GM19372 (cell line): ENCODE measurements around the gene MAP4.
"Not testable (repeated sequence)": the region's sequence is repeated elsewhere in the genome, so short reads cannot be mapped to it uniquely, and the experiment has no call there.

Experiments used
- ATAC-seq: cut with Tn5 transposase; IDR thresholded peaks from one replicate; pipeline ENCODE4 v1.9.1; 2021; ENCODE audit warnings: mild to moderate bottlenecking, low read depth, moderate library complexity; ENCODE audit not compliant: unreplicated experiment

MAP4 gene

GRCh38 chr3:48014358-48014757 is 1.9 kb downstream of the MAP4 start:
- ATAC-seq, result no peak

GRCh38 chr3:48013288-48013980 is 2.8 kb downstream of the MAP4 start:
- no peak for ATAC-seq

- no peak for ATAC-seq
Measured at GRCh38 chr3:48012659-48013058, 3.6 kb downstream of the MAP4 start.

GRCh38 chr3:48008066-48008465 is 8.2 kb downstream of the MAP4 start:
- not testable (repeated sequence) for ATAC-seq

- ATAC-seq, result not testable (repeated sequence)
Measured at GRCh38 chr3:48007361-48007760, 8.9 kb downstream of the MAP4 start.

- not testable (repeated sequence) for ATAC-seq
Measured at GRCh38 chr3:48006794-48007193, 9.4 kb downstream of the MAP4 start.

GRCh38 chr3:48004694-48005093 is 11.5 kb downstream of the MAP4 start:
- ATAC-seq, result no peak

- ATAC-seq, result no peak
Measured at GRCh38 chr3:48002787-48003186, 13.4 kb downstream of the MAP4 start.

- ATAC-seq, result no peak
Measured at GRCh38 chr3:48001991-48002390, 14.2 kb downstream of the MAP4 start.

- no peak for ATAC-seq
Measured at GRCh38 chr3:48000212-48000611, 16.0 kb downstream of the MAP4 start.

- no peak for ATAC-seq
Measured at GRCh38 chr3:47996440-47996839, 19.8 kb downstream of the MAP4 start.

GRCh38 chr3:47994180-47994579 is 22.0 kb downstream of the MAP4 start:
- no peak for ATAC-seq

- no peak for ATAC-seq
Measured at GRCh38 chr3:47991341-47991740, 24.9 kb downstream of the MAP4 start.

- ATAC-seq, result no peak
Measured at GRCh38 chr3:47989981-47990440, 26.2 kb downstream of the MAP4 start.

GRCh38 chr3:47985381-47985780 is 30.8 kb downstream of the MAP4 start:
- no peak for ATAC-seq

GRCh38 chr3:47984075-47984728 is 32.0 kb downstream of the MAP4 start:
- ATAC-seq, result no peak

- no peak for ATAC-seq
Measured at GRCh38 chr3:47980795-47981194, 35.4 kb downstream of the MAP4 start.

GRCh38 chr3:47979070-47979469 is 37.1 kb downstream of the MAP4 start:
- no peak for ATAC-seq

- no peak for ATAC-seq
Measured at GRCh38 chr3:47978386-47978785, 37.8 kb downstream of the MAP4 start.

GRCh38 chr3:47976135-47976732 is 40.0 kb downstream of the MAP4 start:
- ATAC-seq, result no peak

- no peak for ATAC-seq
Measured at GRCh38 chr3:47974974-47975470, 41.2 kb downstream of the MAP4 start.

GRCh38 chr3:47971081-47971480 is 45.1 kb downstream of the MAP4 start:
- ATAC-seq, result no peak
